GM21360 (cell line): ENCODE data around the gene DST.

Experiments used
- ATAC-seq: cut with Tn5 transposase; IDR thresholded peaks from one replicate; pipeline ENCODE4 v1.9.1; 2021; ENCODE audit warnings: mild to moderate bottlenecking, moderate library complexity; ENCODE audit not compliant: unreplicated experiment

Gene DST

DNA sequence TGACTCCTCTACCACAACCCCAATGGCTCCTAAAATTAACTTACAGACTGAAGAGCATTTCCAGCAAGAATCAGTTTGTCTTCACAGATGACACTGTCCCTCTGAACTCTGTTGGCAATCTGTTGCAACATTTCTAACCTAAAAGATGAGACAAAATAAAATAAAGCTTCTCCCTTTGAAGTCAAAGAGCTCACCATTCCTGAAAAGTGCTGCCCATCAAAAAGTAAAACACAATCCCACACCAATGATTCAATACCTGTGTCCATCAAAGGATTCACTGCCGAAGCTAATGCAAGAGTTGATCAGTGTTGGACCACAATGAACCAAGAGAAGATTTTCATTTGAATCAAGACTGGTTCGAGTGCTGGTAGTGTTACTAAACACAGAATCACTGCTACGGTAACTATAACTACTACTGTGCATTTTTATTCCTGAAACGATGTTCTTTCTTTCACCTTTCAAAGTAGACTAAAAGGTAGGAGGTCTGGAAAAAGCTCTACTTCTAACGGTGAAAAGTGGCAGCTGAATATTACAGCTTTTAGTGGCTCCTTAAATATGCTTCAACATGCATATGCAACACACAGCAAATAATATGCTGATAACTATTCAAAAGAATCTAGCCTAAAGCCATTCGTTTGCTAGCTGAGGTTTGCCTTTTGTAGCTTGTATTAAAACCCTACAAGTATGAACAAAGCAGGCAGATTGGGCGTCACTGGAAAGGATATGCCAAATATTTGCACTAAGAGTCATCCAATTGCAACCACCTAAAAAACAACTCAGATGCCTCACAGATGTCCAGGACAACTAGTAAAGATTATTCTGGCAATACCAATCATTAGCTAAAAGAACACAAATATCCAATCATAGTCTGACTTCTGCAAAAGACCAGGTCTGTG, at the start of gene DST:
DST (minus strand) TSS at position 524 of the 896 bp plus-strand sequence.
- ATAC-seq: no peak

DNA sequence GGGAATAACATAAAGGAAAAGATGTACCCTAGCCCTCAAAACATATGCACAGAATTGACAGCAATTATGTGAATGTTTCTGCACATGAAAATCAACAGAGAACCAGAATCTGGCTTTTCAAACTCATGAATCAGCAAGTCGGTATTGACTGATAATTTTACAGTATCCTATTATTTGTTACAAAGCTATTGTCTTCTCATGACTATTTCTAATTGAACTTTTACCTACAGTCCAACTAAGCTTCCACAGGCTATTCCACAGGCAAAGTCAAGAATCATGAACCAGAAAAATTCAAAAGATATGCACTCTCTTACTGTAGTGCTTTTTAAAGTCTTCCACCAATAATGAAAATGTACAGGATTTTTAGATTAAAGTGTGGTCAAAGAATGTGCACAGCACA, 49.1 kb upstream of the DST start:
- ATAC-seq: no peak

DNA sequence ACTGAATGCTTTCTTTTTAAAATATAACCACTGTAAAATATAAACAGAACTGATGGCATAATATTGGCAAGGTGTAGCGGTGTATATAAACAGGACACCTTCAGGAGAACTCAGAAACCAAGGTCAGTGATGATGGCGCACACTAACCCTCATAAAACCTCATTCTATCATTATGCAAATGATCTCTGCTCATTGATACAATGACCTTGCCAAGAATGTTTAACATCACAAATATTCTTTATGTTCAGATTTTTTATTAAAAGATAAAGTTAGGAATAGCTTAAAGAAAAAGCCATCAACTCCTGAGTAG, 48.6 kb upstream of the DST start:
- ATAC-seq: no peak

DNA sequence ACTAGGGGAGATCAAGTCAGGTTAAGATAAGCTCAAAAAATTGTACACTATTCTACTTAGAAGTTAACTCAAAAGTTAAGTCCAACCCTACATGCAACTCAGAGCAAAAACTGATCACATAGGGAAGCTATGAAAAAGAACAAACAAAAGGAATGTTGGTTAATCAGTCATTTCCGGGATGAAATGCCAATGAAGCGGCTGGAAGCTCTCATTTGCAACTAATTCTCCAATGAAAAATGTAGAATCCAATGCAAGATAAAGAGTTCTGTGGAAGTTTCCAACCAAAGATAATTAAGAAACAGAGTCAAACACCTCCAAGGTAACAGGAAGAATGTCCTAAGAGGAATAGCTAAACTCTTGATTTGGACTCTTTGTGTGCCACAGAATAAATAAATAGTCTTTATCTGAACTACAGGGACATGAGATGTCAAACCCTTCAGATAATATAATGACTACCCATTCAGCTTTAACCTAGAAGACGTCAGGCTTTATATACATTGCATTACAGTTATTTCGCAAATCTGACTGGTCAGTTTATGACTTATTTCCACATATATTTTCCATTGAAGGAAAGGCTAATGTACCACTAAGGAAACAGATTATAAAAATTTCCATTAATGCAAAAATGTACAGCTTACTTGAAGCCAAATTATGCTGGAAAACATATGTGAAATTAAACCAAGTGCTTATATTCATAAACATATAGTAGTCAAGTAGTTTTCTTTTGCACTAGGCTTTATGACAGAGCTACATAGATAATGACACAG, 48.0 kb upstream of the DST start:
- no peak for ATAC-seq

DNA sequence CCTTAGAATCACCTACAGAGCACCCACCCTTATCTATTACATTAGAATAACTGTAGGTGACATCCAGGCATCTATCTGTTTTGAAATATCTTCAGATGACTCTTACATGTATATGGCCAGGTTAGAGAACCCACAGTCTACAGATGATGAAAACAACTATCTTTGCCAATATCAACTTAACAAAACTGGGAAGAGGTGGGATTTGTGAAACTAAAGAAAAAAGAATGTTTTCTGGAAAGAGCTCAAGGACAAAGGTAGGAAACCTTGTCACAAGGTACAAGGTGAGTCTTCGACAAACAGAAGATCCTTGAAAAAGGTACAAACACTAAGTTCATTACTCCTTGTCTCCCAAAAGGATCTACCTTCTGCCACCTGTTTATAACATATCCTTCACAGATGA, 47.0 kb upstream of the DST start:
- no peak for ATAC-seq

DNA sequence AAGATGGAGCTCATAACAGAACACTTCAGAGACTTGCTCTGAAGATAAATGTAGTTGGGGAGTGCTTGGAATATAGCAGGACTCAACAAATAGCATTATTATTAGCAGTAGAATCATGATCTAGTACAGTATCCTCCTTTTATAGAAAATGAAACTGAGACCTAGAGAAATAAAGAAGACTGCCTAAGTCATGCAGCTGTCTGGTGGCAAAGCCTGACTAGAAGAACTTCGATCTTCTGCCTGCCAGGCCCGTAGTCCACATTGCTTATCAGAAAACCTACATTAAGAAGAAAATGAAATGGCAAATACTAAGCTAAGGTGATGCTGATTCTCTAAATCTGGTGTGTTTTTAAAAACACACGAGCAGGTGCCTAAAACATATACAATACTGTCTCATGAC, 46.4 kb upstream of the DST start:
- peak; percentile 77 for ATAC-seq

DNA sequence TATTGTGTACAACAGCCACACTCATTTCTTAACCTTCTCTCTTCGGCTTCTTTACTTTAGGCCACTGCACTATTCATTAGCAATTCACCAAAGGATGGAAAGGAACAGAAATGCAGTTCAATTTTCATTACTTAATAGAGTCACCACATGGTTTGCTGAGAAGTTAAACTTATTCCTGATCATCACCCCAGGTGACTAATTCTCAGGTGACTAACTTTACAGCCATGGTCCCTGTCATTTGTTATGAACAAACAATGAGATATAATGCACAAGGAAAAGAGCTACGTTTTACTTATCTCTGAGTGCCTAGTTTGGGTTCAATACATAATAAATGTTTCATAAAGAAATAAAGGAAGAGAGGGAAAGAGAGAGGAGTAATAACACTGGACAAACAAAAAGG, 45.8 kb upstream of the DST start:
- no peak for ATAC-seq

DNA sequence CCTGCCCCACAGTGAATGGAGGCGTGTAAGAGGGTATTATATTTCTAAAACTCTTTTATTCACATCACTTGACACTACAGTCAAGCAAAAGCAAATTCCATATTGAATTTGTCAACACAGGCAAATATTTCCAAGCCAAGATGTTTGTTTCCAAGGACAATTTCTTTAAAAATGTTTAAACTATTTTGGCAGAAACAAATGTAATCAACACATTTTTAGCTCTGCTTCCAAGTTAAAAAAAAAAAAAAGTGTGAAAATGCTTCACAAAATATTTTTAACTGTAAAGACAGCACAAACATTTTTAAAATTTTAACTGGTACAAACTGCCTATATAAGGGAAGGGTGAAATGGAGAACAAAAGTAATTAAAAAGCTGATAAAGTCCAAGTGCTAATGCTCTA, 44.9 kb upstream of the DST start:
- no peak for ATAC-seq

DNA sequence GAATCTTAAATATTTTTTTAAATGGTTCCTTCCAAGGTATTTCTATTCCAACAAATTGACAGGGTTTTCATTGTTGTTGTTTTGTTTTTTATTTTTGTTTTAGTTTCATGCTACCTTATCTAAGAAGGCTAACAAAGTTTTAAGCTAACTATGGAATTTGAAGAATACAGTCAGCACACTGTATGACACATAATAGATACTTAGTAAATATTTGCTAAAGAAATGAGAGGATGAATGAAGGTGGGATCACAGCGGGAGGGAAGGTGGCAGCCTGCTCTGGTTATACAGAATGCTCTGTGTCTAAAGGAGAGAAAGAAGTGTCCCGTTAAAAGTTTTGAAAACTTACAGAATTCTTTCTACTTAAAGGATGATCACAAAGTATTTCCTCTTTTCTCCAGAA, 43.7 kb upstream of the DST start:
- ATAC-seq: no peak

DNA sequence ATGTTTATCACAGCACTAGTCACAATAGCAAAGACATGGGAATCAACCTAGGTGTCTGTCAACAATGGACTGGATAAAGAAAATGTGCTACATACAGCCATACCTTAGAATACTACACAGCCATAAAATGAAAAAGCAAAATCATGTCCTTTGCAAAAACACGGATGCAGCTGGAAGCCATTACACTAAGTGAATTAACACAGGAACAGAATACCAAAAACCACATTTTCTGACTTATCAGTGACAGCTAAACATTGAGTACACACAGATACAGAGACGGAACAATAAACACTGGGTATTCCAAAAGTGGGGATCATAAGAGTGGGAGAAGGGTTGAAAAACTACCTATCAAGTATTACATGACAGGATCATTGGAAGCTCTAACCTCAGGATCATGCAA, 43.3 kb upstream of the DST start:
- no peak for ATAC-seq

DNA sequence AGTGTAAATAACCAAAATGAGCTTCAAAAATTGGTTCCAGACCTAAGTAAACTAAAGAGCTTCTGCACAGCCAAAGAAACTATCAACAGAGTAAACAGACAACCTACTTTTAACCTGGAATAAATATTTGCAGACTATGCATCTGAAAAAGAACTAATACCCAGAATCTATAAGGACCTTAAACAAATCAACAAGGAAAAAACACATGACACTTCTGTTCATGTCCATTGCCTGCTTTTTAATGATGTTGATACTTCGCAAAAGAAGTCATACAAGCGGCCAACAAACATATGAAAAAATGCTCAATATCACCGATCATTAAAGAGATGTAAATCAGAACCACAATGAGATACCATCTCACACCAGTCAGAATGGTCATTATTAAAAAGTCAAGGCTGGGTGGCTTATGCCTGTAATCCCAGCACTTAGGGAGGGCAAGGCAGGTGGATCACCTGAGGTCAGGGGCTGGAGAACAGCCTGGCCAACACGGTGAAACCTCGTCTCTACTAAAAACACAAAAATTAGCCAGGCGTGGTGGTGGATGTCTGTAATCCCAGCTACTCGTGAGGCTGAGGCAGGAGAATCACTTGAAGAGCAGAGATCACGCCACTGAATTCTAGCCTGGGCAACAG, 42.5 kb upstream of the DST start:
- no peak for ATAC-seq

DNA sequence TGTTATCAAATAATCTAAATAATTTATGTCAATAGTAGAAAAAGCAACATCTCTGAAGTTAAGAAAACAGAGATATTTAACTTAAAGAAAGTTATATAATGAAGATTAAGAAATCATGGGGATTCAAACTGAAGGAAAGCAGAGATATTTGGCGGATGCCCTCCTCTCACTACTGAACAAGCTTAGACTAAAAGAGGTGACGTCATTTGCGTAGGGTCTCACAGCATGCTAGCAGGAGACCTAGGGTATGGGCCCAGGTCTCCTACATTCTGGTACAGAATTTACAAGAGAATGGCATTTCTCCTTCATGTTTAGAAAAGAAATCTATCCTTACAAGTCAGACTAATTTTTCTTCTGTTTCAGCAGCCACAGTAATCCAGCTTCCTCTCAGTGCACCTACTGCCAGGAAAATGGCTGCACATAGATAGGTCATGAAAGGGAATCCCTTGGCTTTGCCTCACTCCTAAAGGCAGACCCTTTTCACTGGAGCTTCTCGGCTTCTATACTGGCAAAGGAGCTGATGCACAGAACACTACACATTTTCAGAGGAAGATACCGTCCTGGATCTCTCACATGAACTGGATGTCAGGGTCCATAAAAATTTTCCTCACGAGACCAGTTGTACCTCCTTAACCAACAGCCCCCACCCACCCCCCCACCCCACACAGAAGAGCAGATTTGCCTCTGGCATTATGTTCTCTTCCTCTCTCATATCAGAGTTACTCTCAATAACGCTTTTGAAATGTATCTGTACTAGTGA, 41.8 kb upstream of the DST start:
- ATAC-seq: no peak

DNA sequence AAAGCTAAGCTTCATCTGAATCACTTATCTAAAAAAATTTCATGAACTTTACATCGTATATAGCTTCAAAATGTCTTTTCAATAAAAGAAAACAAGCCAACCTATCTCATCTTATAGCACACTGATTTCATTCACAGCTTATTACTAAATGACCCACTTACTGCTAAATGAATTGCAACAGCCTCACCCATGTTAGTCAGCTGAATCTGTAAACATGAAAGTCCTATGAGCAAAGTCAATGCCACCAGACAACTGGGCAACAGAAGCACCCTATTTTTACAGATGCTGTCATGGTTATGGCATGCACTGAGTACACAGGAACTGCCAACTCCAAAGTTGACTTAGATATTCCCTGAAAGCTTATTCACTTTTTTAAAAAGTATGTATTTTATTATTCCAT, 41.2 kb upstream of the DST start:
- ATAC-seq: no peak

DNA sequence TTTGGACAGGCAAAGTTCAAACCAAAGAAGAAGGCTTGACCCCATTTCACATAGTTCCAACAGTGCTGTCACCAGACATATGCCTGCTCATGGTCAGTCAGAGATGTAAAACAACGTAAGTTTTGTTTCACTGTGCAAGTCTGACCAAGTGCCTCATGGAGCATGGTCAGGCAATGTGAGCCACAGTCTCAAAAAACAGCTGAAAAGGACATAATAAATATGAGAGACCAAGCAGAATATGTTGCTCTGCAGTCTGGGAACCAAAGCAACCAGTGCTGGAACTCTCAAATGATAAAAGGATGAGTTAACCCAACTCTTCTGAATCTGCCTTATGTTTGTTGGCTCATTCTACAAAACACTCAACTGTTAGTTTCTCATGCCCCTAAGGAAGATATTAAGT, 39.9 kb upstream of the DST start:
- ATAC-seq: no peak

DNA sequence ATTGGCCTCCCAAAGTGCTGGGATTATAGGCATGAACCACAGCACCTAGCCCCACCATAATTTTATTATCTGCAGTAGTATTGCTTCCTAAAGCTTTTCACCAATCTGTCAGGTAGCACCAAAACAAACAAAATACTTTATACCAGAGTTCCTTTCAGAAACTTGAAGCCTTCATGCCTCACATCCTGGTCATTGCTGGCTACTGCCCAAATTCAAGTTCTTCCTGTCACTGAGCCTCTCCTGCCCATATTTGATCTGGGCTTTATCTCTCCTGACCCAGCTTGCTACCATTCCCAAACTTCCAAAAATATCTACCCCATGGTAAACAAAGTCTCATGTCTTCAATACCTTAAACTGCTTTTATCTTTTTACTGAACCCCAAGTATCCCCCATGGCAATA, 34.9 kb upstream of the DST start:
- no peak for ATAC-seq

DNA sequence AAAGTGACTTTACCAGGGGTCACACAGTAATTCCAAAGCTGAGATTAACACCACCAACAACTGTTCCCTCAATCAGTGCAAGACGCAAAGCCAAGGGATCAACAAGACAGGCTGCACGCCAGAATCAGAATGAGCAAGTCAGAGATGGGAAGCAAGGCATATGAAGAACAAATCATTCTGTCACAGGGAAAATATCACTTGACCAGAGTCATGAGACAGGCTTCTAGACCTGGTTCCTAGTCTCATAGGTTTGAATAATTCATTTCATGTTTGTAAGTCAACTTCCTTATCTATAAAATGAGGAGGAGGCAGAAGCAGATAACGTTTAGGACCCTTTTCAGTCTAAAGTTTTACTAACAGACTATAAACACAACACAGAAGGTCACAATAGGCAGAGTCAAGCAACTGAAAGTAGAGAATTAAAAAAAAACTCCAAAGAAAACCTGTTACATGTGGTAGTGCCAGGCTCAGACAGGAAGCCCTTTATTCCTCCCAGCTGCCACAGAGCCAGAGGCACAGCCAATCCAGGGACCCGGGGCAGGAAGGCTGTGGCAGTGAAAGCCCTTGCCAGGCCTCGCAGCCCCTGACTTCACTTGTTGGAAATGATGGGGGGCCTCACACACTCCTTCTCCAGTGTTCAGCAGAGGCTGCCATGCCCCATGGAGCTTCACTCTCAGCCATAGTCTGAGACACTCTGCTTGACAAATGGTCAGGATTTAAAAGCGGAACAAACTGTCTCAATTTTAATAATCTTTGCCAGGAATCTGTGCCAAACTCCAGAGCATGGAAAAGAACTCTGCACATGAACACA, 29.2 kb upstream of the DST start:
- ATAC-seq: no peak

DNA sequence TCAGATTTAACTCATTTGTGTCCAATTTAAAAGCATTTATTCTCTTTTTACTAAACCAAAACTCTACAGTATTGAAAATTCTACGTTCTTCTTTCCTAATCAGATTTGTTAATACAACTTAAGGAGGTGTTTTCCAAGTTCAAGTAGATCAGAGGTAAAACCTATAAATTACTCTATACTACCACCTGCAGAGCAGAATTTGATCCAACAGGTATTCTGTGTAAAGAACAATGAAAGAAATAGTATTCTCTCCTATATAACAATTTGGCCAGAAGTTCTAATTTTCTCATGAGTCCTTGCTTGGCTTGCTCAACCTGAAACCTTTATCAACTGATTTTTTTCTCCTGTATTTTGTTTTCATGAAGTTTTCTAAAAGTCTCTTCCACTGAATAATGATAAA, 28.5 kb upstream of the DST start:
- ATAC-seq: no peak

DNA sequence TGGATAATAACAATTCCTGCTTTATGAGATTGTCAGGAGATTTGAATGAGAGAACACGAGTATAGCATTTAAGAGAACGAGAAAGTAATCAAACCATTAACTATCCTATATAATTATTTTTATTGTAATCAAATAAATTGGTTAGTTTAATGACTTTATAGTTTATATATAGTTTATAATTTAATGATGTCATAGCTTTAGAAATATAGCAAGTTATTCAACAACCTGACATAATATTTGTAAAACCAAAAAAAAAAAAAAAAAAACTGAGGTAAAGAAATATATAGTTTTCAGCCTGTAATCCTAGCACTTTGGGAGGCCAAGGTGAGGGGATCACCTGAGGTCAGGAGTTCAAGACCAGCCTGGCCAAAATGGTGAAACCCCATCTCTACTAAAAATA, 26.4 kb upstream of the DST start:
- no peak for ATAC-seq

DNA sequence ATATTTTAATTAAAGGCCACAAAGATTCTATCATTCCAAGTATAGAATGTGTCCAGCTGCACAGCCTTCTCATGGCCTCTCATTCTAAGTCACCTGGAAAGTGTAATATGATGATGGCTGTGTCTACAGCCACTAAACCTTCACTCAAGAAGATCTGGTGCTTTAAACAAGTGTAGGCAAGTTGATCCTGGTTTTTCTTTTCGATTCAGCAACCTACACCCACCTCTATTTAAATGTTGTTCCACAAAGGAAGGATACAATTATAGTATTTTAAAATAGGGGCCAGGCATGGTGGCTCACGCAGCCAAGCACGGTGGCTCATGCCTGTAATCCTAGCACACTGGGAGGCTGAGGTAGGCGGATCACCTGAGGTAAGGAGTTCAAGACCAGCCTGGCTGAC, 25.5 kb upstream of the DST start:
- no peak for ATAC-seq

DNA sequence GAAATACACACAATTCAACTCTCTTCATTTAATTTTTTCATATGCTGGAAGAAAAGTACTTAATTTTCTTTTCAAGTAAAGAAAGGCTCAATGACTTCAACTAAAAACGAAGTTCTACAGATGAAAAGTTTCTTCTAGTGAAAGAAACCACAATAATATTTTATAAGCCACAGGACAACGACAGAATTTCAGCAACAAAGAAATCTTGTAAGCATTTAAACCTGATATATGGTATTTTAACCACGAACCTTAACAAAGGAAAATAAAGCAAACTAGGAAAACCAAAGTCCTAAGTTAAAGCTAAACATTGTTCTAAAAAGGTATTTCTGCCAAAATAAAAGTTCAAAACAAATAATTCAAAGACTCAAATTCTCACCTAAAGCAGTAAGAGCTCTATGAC, 24.6 kb upstream of the DST start:
- ATAC-seq: no peak

DNA sequence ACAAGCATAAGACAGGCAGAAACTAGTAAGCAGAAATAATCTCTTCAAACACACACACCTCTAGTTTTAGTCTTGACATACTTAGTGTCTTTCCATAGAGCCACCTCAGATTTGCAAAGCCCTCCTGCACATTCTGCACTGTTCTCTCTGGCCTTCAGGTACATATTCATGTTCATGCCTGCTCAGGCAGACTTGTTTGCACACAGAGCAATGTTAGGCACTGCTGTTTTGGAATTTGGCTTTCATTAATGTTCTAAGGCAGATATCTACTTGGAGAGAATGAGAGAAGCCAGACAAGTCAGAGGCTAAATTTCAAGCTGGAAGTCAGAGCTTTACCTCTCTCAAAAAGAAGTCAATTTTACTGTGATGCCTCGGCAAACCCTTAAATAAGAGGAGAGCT, 21.3 kb upstream of the DST start:
- no peak for ATAC-seq
